SU-DHL-6 (cell line): ENCODE measurements around the gene TP53RK.

Source experiments
- H2AFZ ChIP-seq: fragments of 200-600 bp; sonication (generic); 2 replicates; pipeline ENCODE4 v1.6.1; 2014; ENCODE audit warnings: low read depth, mild to moderate bottlenecking, moderate library complexity, mixed read lengths, antibody characterized with exemption, low read length; ENCODE audit not compliant: severe bottlenecking
- H3F3A ChIP-seq: fragments of 200-600 bp; shearing (Covaris generic); 2 replicates; pipeline ENCODE4 v1.6.0; 2016; ENCODE audit warnings: antibody characterized with exemption, mild to moderate bottlenecking; ENCODE audit not compliant: insufficient read depth
- H3K27ac ChIP-seq: fragments of 200-600 bp; sonication (generic); 2 replicates; pipeline ENCODE4 v1.5.1; 2016; ENCODE audit warnings: low read depth, mild to moderate bottlenecking, low read length, moderate library complexity, mixed read lengths
- H3K27me3 ChIP-seq: fragments of 200-600 bp; sonication (generic), shearing (Covaris generic); 2 replicates; pipeline ENCODE4 v1.6.0; 2014; ENCODE audit warnings: mild to moderate bottlenecking, low read length
- H3K36me3 ChIP-seq: fragments of 200-600 bp; sonication (generic); 2 replicates; pipeline ENCODE4 v1.6.1; 2014; ENCODE audit warnings: mild to moderate bottlenecking, low read length, mixed read lengths
- H3K4me2 ChIP-seq: fragments of 300-600, 200-600 bp; shearing (Covaris generic), sonication (generic); 2 replicates; pipeline ENCODE4 v1.6.0; 2014; ENCODE audit warnings: low read length, low read depth, mild to moderate bottlenecking; ENCODE audit not compliant: poor library complexity, severe bottlenecking
- H3K4me3 ChIP-seq: fragments of 200-600 bp; sonication (generic); 2 replicates; pipeline ENCODE4 v1.5.1; 2014; ENCODE audit warnings: antibody characterized with exemption, low read length, mild to moderate bottlenecking, mixed read lengths; ENCODE audit not compliant: insufficient read depth, poor library complexity, severe bottlenecking
- H3K79me2 ChIP-seq: fragments of 200-600 bp; sonication (generic); 2 replicates; pipeline ENCODE4 v1.6.1; 2014; ENCODE audit warnings: mild to moderate bottlenecking, low read length, moderate library complexity; ENCODE audit not compliant: insufficient read depth
- H3K9ac ChIP-seq: fragments of 200-600 bp; sonication (generic); 2 replicates; pipeline ENCODE4 v1.7.0; 2014; ENCODE audit warnings: mild to moderate bottlenecking, low read length
- H3K9me2 ChIP-seq: fragments of 200-600 bp; sonication (generic); replicated peaks from 2 replicates; pipeline ENCODE4 v1.6.1; 2014; ENCODE audit warnings: low read length; ENCODE audit not compliant: insufficient read depth
- H3K9me3 ChIP-seq: fragments of 200-600 bp; sonication (generic); 2 replicates; pipeline ENCODE4 v1.6.1; 2014; ENCODE audit warnings: low read length, mixed read lengths; ENCODE audit not compliant: insufficient read depth
- H4K20me1 ChIP-seq: fragments of 200-600 bp; sonication (generic); 2 replicates; pipeline ENCODE4 v1.6.1; 2014; ENCODE audit warnings: low read depth, mild to moderate bottlenecking, antibody characterized with exemption, low read length, moderate library complexity, mixed read lengths
- CTCF ChIP-seq: fragments of 200-600 bp; sonication (generic); IDR thresholded peaks from one replicate; pipeline ENCODE4 v1.5.1; 2017; ENCODE audit warnings: antibody characterized with exemption, mild to moderate bottlenecking, low read length, moderate library complexity; ENCODE audit not compliant: insufficient read depth, poor library complexity, severe bottlenecking
- EZH2phosphoT487 ChIP-seq: fragments of 200-600 bp; sonication (generic), shearing (Covaris generic); conservative IDR thresholded peaks from 2 replicates; pipeline ENCODE4 v1.6.1; 2018; ENCODE audit warnings: mild to moderate bottlenecking, antibody characterized with exemption, low read length, moderate library complexity, mixed read lengths

TP53RK gene

GRCh38 chr20:46642265-46642968 lies 46.8 kb downstream of the TP53RK start:
- H3K27me3 ChIP-seq, result no peaks in the 10 kb centered on the region; the same call in 1 of the 2 replicates
- no peak overlapping the region for H3K27ac ChIP-seq
- H3F3A ChIP-seq, result no peaks in the 10 kb centered on the region
- no peaks in the 10 kb centered on the region for H3K36me3 ChIP-seq
- TF ChIP-seq EZH2phosphoT487 (no peak), CTCF (no peak)
- no peak overlapping the region for H3K4me2 ChIP-seq
- H3K9ac ChIP-seq, result no peak overlapping the region
- H3K4me3 ChIP-seq, result no peak overlapping the region
- H3K79me2 ChIP-seq, result no peaks in the 10 kb centered on the region
- H3K9me2 ChIP-seq, result no peaks in the 10 kb centered on the region
- H4K20me1 ChIP-seq, result no peaks in the 10 kb centered on the region
- no peaks in the 10 kb centered on the region for H3K9me3 ChIP-seq
- H2AFZ ChIP-seq, result no peak overlapping the region

GRCh38 chr20:46641424-46641823 lies 47.8 kb downstream of the TP53RK start:
- no peak for TF ChIP-seq CTCF
- no peak for TF ChIP-seq EZH2phosphoT487
- Histone ChIP-seq H3K9ac (no peak overlapping the region), H3K9me3 (no peaks in the 10 kb centered on the region)

GRCh38 chr20:46640536-46641311 lies 48.5 kb downstream of the TP53RK start:
- TF ChIP-seq EZH2phosphoT487 (no peak), CTCF (no peak)
- H3K36me3 ChIP-seq, result no peaks in the 10 kb centered on the region
- no peak overlapping the region for H3K4me3 ChIP-seq
- no peak overlapping the region for H3K9ac ChIP-seq
- no peaks in the 10 kb centered on the region for H4K20me1 ChIP-seq
- no peak overlapping the region for H3K4me2 ChIP-seq
- H2AFZ ChIP-seq, result no peak overlapping the region
- H3K27ac ChIP-seq, result no peak overlapping the region
- no peaks in the 10 kb centered on the region for H3K9me3 ChIP-seq
- H3K79me2 ChIP-seq, result no peaks in the 10 kb centered on the region
- no peaks in the 10 kb centered on the region; the same call in 1 of the 2 replicates for H3K27me3 ChIP-seq
- no peaks in the 10 kb centered on the region for H3K9me2 ChIP-seq
- H3F3A ChIP-seq, result no peaks in the 10 kb centered on the region

More at GRCh38 chr20:46641424-46641823, 47.8 kb downstream of the TP53RK start:
- no peaks in the 10 kb centered on the region for H3K36me3 ChIP-seq
- no peaks in the 10 kb centered on the region for H3F3A ChIP-seq
- H3K4me3 ChIP-seq, result no peak overlapping the region
- no peaks in the 10 kb centered on the region; the same call in 1 of the 2 replicates for H3K27me3 ChIP-seq
- H3K4me2 ChIP-seq, result no peak overlapping the region
- no peaks in the 10 kb centered on the region for H3K79me2 ChIP-seq
- H4K20me1 ChIP-seq, result no peaks in the 10 kb centered on the region
- no peak overlapping the region for H2AFZ ChIP-seq
- no peak overlapping the region for H3K27ac ChIP-seq
- no peaks in the 10 kb centered on the region for H3K9me2 ChIP-seq
